ENCODE results near the gene SHKBP1.
"Not testable (repeated sequence)": the region's sequence is repeated elsewhere in the genome, so short reads cannot be mapped to it uniquely, and the experiment has no call there.

SHKBP1 gene

GRCh38 chr19:40619333-40620160 lies 42.9 kb downstream of the SHKBP1 start:
- no peak for DNase-seq

- DNase-seq, result no peak
Observed at GRCh38 chr19:40620161-40620485, 43.5 kb downstream of the SHKBP1 start.

- no peak for DNase-seq
Observed at GRCh38 chr19:40621283-40621682, 44.6 kb downstream of the SHKBP1 start.

- DNase-seq, result no peak
Observed at GRCh38 chr19:40621966-40622772, 45.5 kb downstream of the SHKBP1 start.

GRCh38 chr19:40622773-40623075 lies 46.1 kb downstream of the SHKBP1 start:
- no peak for DNase-seq

GRCh38 chr19:40623403-40624251 lies 47.0 kb downstream of the SHKBP1 start:
- DNase-seq, result peak; percentile 43

GRCh38 chr19:40624369-40625153 lies 47.9 kb downstream of the SHKBP1 start:
- not testable (repeated sequence) for DNase-seq

GRCh38 chr19:40625406-40626120 lies 48.9 kb downstream of the SHKBP1 start:
- DNase-seq, result no peak

- DNase-seq, result no peak
Observed at GRCh38 chr19:40626918-40627317, 50.2 kb downstream of the SHKBP1 start.

GRCh38 chr19:40627486-40628279 lies 51.0 kb downstream of the SHKBP1 start:
- no peak for DNase-seq

GRCh38 chr19:40629346-40629745 lies 52.7 kb downstream of the SHKBP1 start:
- no peak for DNase-seq

GRCh38 chr19:40630571-40631160 lies 54.0 kb downstream of the SHKBP1 start:
- DNase-seq, result no peak

GRCh38 chr19:40632311-40633036 lies 55.8 kb downstream of the SHKBP1 start:
- DNase-seq, result no peak

- DNase-seq, result peak; percentile 69
Observed at GRCh38 chr19:40633207-40633606, 56.5 kb downstream of the SHKBP1 start.

- DNase-seq, result no peak
Observed at GRCh38 chr19:40638327-40638726, 61.7 kb downstream of the SHKBP1 start.

GRCh38 chr19:40639638-40639982 lies 62.9 kb downstream of the SHKBP1 start:
- no peak for DNase-seq

- no peak for DNase-seq
Observed at GRCh38 chr19:40640744-40641143, 64.1 kb downstream of the SHKBP1 start.

Data from fibroblast of skin of right quadriceps (primary cell).